ENCODE results near the gene LSM11.

DNA sequence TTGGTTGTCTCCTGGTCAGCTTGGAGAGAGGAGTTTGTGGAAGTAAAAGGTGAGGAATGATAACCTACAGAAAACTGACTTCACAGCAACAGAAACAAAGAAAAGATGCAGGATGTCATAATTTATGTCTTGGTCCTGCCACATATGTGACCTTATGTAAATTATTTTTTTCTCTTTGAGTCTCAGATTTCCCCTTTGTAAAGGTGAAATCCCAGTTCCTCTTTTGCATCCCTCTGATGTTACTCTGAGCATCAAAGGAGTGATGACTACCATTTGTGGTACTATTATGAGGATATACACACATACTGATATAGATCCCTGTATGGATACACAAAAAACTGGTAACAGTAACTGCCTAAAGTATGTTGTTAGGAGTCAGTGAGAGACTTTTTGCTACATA lies 13.7 kb upstream of the LSM11 start:
- TF ChIP-seq, protein P1, sequence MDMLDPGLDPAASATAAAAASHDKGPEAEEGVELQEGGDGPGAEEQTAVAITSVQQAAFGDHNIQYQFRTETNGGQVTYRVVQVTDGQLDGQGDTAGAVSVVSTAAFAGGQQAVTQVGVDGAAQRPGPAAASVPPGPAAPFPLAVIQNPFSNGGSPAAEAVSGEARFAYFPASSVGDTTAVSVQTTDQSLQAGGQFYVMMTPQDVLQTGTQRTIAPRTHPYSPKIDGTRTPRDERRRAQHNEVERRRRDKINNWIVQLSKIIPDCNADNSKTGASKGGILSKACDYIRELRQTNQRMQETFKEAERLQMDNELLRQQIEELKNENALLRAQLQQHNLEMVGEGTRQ (IDR thresholded peaks at IDR 0.05; ENCODE audit: low read depth, low read length): no peak
- TF ChIP-seq POLR2A (IDR thresholded peaks at IDR 0.05; ENCODE audit: low read depth, low read length) (no peak), BHLHE40 (IDR thresholded peaks at IDR 0.05; ENCODE audit: low read depth, low read length) (no peak), FOS (IDR thresholded peaks at IDR 0.05; ENCODE audit: low read depth, low read length) (no peak), RAD21 (IDR thresholded peaks at IDR 0.05; ENCODE audit: low read length) (no peak), NFE2L2 (IDR thresholded peaks at IDR 0.05; ENCODE audit: low read depth, low read length) (no peak), MXI1 (IDR thresholded peaks at IDR 0.05; ENCODE audit: borderline replicate concordance, low read depth, low read length) (no peak)
- TF ChIP-seq, protein P2, sequence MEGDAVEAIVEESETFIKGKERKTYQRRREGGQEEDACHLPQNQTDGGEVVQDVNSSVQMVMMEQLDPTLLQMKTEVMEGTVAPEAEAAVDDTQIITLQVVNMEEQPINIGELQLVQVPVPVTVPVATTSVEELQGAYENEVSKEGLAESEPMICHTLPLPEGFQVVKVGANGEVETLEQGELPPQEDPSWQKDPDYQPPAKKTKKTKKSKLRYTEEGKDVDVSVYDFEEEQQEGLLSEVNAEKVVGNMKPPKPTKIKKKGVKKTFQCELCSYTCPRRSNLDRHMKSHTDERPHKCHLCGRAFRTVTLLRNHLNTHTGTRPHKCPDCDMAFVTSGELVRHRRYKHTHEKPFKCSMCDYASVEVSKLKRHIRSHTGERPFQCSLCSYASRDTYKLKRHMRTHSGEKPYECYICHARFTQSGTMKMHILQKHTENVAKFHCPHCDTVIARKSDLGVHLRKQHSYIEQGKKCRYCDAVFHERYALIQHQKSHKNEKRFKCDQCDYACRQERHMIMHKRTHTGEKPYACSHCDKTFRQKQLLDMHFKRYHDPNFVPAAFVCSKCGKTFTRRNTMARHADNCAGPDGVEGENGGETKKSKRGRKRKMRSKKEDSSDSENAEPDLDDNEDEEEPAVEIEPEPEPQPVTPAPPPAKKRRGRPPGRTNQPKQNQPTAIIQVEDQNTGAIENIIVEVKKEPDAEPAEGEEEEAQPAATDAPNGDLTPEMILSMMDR (conservative IDR thresholded peaks at IDR 0.05; ENCODE audit: low read depth, low read length): no peak
